K562 (cell line): ENCODE data around the gene CAPN2. TPM values are rescaled to one million over a fixed set of nuclear protein-coding genes. Genes with fewer than 3 reads are reported as not detected.
A peak's percentile ranks its signal among the peaks of the same experiment; 100 is the strongest.

ENCODE experiments used
- CBX5 ChIP-seq: IDR thresholded peaks from 2 replicates; pipeline ENCODE4 v1.6.1; 2014; ENCODE audit warnings: low read depth, borderline replicate concordance
- CEBPG ChIP-seq, 3 experiments: fragments of 200-800 bp in 1 of 3; sonication (Bioruptor generic) in 1 of 3; sonication (generic) in 1 of 3; formaldehyde crosslinking in 1 of 3; IDR thresholded peaks in 2 of 3; conservative IDR thresholded peaks in 1 of 3; 2 replicates each; pipeline versions ENCODE4 v1.6.1 to v1.8.0; 2016 to 2022; ENCODE audit warnings: missing compliant biosample characterization in 2 of 3, missing genetic modification characterization in 2 of 3, mild to moderate bottlenecking in 1 of 3, missing genetic modification reagents in 1 of 3
- HDAC2 ChIP-seq: fragments of 450-650 bp; IDR thresholded peaks from 2 replicates; pipeline ENCODE4 v1.6.1; 2016; ENCODE audit warnings: mild to moderate bottlenecking
- HMG20B ChIP-seq: fragments of 250-450 bp; sonication (Bioruptor Pico); IDR thresholded peaks from 2 replicates; pipeline ENCODE4 v1.5.0; 2021; ENCODE audit warnings: mild to moderate bottlenecking
- ILF3 ChIP-seq: fragments of 450-650 bp; IDR thresholded peaks from 2 replicates; pipeline ENCODE4 v1.6.1; 2018; ENCODE audit warnings: antibody characterized with exemption, mild to moderate bottlenecking, moderate library complexity, borderline replicate concordance
- JUN ChIP-seq, 2 experiments: sonication (generic) in 1 of 2; formaldehyde crosslinking in 1 of 2; IDR thresholded peaks; 2 replicates each; pipeline versions ENCODE4 v1.6.1 to v1.8.0; 2012 to 2022; ENCODE audit warnings: borderline replicate concordance in 2 of 2, mild to moderate bottlenecking in 2 of 2, improper control_type of control experiment in 1 of 2, low read depth in 1 of 2, low read length in 1 of 2, missing genetic modification reagents in 1 of 2
- NCOA2 ChIP-seq, 2 experiments: fragments of 450-650 bp; IDR thresholded peaks; 2 replicates each; pipeline ENCODE4 v1.6.1; 2018; ENCODE audit warnings: mild to moderate bottlenecking in 2 of 2, moderate library complexity in 1 of 2; ENCODE audit not compliant: partially characterized antibody in 2 of 2
- POLR2A ChIP-seq: fragments of 450-650 bp; conservative IDR thresholded peaks from 2 replicates; pipeline ENCODE4 v1.6.1; 2016
- PTBP1 ChIP-seq: fragments of 200-400 bp; formaldehyde crosslinking; IDR thresholded peaks from 2 replicates; pipeline ENCODE4 v1.6.1; 2017; ENCODE audit warnings: low read depth, low read length
- RBFOX2 ChIP-seq: fragments of 200-400 bp; formaldehyde crosslinking; IDR thresholded peaks from 2 replicates; pipeline ENCODE4 v1.6.1; 2017; ENCODE audit warnings: low read depth, mild to moderate bottlenecking, low read length, moderate library complexity
- XRCC3 ChIP-seq: fragments of 450-650 bp; IDR thresholded peaks from 2 replicates; pipeline ENCODE4 v1.6.1; 2017; ENCODE audit warnings: mild to moderate bottlenecking, moderate library complexity
- XRCC5 ChIP-seq: fragments of 200-400 bp; formaldehyde crosslinking; IDR thresholded peaks from 2 replicates; pipeline ENCODE4 v1.6.1; 2017; ENCODE audit warnings: low read depth, mild to moderate bottlenecking, low read length
- ZNF12 ChIP-seq: sonication (generic); formaldehyde crosslinking; IDR thresholded peaks from 2 replicates; pipeline ENCODE4 v1.4.0; 2020; ENCODE audit warnings: mild to moderate bottlenecking, missing genetic modification reagents
- ZNF408 ChIP-seq: fragments of 250-450 bp; sonication (Bioruptor Pico); IDR thresholded peaks from 2 replicates; pipeline ENCODE4 v1.4.0; 2020; ENCODE audit warnings: low read depth, mild to moderate bottlenecking, moderate library complexity
- ZNF57 ChIP-seq: fragments of 450-650 bp; formaldehyde crosslinking; IDR thresholded peaks from 2 replicates; pipeline ENCODE4 v1.4.0; 2020; ENCODE audit warnings: mild to moderate bottlenecking, moderate library complexity
- ZSCAN29 ChIP-seq: fragments of 450-650 bp; IDR thresholded peaks from 2 replicates; pipeline ENCODE4 v1.6.1; 2017
- polyA plus RNA-seq, 8 experiments: library from polyadenylated mRNA; depleted of rRNA in 4 of 8; stranded (reverse) in 5 of 8; unstranded in 3 of 8; fragments of >200 nt; fragmentation: Nextera tagmentation in 2 of 8; fragmentation: Illumina TruSeq in 1 of 8; extraction: Ambion mirVana in 2 of 8; extraction: Trizol in 1 of 8; gene quantifications; 2 replicates each; pipeline versions ENCODE4 v1.2.1 to v1.2.3, GENCODE V29; 2011 to 2014; ENCODE audit warnings: inconsistent platforms in 1 of 8, missing spikeins in 1 of 8
- total RNA-seq, 7 experiments: library from RNA; depleted of rRNA in 6 of 7; stranded (reverse); fragments of >200 nt in 6 of 7; fragmentation: Illumina TruSeq in 2 of 7; extraction: Trizol in 2 of 7; gene quantifications; 2 replicates each; pipeline versions ENCODE4 v1.2.1 to v1.2.3, GENCODE V29; 2011 to 2021; ENCODE audit warnings: low replicate concordance in 1 of 7
- TF ChIP-seq, protein P1 (sequence below), 2 experiments: fragments of 450-650 bp in 1 of 2; sonication (generic) in 1 of 2; formaldehyde crosslinking in 1 of 2; IDR thresholded peaks in 1 of 2; conservative IDR thresholded peaks in 1 of 2; 2 replicates each; pipeline versions ENCODE4 v1.6.1 to v1.8.1; 2016 to 2023; ENCODE audit warnings: mild to moderate bottlenecking in 2 of 2, moderate library complexity in 2 of 2, inconsistent platforms in 1 of 2, missing genetic modification reagents in 1 of 2
- TF ChIP-seq, protein P2 (sequence below), 3 experiments: IDR thresholded peaks in 2 of 3; conservative IDR thresholded peaks in 1 of 3; 2 replicates each; pipeline ENCODE4 v1.5.1; 2011 to 2012; ENCODE audit warnings: low read length in 3 of 3, mild to moderate bottlenecking in 3 of 3, control low read depth in 2 of 3, improper control_type of control experiment in 1 of 3, inconsistent platforms in 1 of 3, low read depth in 1 of 3, mixed read lengths in 1 of 3, moderate library complexity in 1 of 3; ENCODE audit not compliant: insufficient read depth in 2 of 3
- TF ChIP-seq, protein P3 (sequence below): sonication (generic); IDR thresholded peaks from 2 replicates; pipeline ENCODE4 v1.6.1; 2016
- TF ChIP-seq, protein P4 (sequence below): fragments of 450-650 bp; formaldehyde crosslinking; conservative IDR thresholded peaks from 2 replicates; pipeline ENCODE4 v1.4.0; 2022; ENCODE audit warnings: mild to moderate bottlenecking, missing genetic modification characterization
- TF ChIP-seq, protein P5 (sequence below): fragments of 450-650 bp; IDR thresholded peaks from 2 replicates; pipeline ENCODE4 v1.6.1; 2014; ENCODE audit warnings: low read depth, mild to moderate bottlenecking, moderate library complexity, borderline replicate concordance

Gene CAPN2
- total and polyA plus RNA-seq, 9 of the 15 experiments (the other 6 are each of a cell fraction or from before 2014, with no cell fraction given): 24.6 to 157 (median 101) TPM

DNA sequence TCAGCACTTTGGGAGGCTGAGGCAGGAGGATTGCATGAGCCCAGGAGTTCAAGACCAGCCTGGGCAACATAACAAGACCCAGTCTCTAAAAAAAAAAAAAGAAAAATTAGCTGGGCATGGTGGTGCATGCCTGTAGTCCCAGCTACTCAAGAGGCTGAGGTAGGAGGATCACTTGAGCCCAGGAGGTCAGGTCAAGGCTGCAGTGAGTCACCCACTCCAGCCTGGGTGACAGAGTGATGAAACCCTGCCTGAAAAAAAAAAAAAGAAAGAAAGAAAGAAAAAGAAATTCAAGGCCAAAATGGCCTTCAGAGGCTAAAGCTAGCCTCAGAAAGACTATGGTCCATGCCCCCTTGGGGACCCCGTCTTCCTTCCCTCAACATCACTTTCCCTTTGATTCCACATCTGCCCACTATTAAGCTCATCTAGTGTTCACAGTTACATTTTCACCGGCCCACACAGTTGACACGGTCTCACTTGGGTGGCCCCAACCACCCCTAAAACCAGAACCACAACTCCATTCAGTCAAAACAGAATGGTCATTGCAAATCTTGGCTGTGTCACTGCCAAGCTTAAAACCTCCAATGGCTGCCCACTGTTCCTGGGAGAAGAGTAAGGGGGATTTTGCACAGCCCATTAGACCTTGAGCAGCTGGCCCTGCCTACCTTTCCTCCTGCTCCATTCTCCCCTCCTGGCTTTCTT, 44.7 kb upstream of the CAPN2 start (continued):
- TF ChIP-seq, protein P1, sequence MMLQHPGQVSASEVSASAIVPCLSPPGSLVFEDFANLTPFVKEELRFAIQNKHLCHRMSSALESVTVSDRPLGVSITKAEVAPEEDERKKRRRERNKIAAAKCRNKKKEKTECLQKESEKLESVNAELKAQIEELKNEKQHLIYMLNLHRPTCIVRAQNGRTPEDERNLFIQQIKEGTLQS (IDR thresholded peaks at IDR 0.05): peak; percentile 65
- TF ChIP-seq, protein P1 (CRISPR knock-in tag; conservative IDR thresholded peaks at IDR 0.05): no peak
- TF ChIP-seq, protein P2, sequence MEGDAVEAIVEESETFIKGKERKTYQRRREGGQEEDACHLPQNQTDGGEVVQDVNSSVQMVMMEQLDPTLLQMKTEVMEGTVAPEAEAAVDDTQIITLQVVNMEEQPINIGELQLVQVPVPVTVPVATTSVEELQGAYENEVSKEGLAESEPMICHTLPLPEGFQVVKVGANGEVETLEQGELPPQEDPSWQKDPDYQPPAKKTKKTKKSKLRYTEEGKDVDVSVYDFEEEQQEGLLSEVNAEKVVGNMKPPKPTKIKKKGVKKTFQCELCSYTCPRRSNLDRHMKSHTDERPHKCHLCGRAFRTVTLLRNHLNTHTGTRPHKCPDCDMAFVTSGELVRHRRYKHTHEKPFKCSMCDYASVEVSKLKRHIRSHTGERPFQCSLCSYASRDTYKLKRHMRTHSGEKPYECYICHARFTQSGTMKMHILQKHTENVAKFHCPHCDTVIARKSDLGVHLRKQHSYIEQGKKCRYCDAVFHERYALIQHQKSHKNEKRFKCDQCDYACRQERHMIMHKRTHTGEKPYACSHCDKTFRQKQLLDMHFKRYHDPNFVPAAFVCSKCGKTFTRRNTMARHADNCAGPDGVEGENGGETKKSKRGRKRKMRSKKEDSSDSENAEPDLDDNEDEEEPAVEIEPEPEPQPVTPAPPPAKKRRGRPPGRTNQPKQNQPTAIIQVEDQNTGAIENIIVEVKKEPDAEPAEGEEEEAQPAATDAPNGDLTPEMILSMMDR (IDR thresholded peaks at IDR 0.05 in 2 of 3, conservative IDR thresholded peaks at IDR 0.05 in 1 of 3; ENCODE audit: insufficient read depth in 2 of 3, low read depth in 1 of 3, low read length in 3 of 3): no peak
- no peak for TF ChIP-seq PTBP1
- TF ChIP-seq POLR2A: no peak
- TF ChIP-seq RBFOX2: no peak
- TF ChIP-seq, protein P3, sequence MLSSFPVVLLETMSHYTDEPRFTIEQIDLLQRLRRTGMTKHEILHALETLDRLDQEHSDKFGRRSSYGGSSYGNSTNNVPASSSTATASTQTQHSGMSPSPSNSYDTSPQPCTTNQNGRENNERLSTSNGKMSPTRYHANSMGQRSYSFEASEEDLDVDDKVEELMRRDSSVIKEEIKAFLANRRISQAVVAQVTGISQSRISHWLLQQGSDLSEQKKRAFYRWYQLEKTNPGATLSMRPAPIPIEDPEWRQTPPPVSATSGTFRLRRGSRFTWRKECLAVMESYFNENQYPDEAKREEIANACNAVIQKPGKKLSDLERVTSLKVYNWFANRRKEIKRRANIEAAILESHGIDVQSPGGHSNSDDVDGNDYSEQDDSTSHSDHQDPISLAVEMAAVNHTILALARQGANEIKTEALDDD: no peak
- TF ChIP-seq ZNF408 (CRISPR knock-in tag): no peak
- TF ChIP-seq NCOA2 (IDR thresholded peaks at IDR 0.05; ENCODE audit: partially characterized antibody in 2 of 2): no peak
- no peak for TF ChIP-seq XRCC3
- 0 out of 2 replicates have a peak, but pooled peaks have one; percentile 30 for TF ChIP-seq CEBPG (CRISPR knock-in tag; IDR thresholded peaks at IDR 0.05)
- TF ChIP-seq CEBPG (tag; conservative IDR thresholded peaks at IDR 0.05 in 1 of 2, IDR thresholded peaks at IDR 0.05 in 1 of 2): 0 out of 4 replicates have a peak, but pooled peaks of 1 of the 2 experiments have one; percentile 55
- TF ChIP-seq, protein P4, sequence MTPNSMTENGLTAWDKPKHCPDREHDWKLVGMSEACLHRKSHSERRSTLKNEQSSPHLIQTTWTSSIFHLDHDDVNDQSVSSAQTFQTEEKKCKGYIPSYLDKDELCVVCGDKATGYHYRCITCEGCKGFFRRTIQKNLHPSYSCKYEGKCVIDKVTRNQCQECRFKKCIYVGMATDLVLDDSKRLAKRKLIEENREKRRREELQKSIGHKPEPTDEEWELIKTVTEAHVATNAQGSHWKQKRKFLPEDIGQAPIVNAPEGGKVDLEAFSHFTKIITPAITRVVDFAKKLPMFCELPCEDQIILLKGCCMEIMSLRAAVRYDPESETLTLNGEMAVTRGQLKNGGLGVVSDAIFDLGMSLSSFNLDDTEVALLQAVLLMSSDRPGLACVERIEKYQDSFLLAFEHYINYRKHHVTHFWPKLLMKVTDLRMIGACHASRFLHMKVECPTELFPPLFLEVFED (CRISPR knock-in tag): no peak
- no peak for TF ChIP-seq XRCC5
- TF ChIP-seq HDAC2: no peak
- TF ChIP-seq ZNF12 (CRISPR knock-in tag): no peak
- TF ChIP-seq HMG20B (CRISPR knock-in tag): no peak
- no peak for TF ChIP-seq JUN (IDR thresholded peaks at IDR 0.05; ENCODE audit: borderline replicate concordance, low read depth, low read length)
- no peak for TF ChIP-seq JUN (CRISPR knock-in tag; IDR thresholded peaks at IDR 0.05; ENCODE audit: borderline replicate concordance)
- TF ChIP-seq, protein P5, sequence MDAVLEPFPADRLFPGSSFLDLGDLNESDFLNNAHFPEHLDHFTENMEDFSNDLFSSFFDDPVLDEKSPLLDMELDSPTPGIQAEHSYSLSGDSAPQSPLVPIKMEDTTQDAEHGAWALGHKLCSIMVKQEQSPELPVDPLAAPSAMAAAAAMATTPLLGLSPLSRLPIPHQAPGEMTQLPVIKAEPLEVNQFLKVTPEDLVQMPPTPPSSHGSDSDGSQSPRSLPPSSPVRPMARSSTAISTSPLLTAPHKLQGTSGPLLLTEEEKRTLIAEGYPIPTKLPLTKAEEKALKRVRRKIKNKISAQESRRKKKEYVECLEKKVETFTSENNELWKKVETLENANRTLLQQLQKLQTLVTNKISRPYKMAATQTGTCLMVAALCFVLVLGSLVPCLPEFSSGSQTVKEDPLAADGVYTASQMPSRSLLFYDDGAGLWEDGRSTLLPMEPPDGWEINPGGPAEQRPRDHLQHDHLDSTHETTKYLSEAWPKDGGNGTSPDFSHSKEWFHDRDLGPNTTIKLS: no peak
- no peak for TF ChIP-seq CBX5
- no peak for TF ChIP-seq ZSCAN29
- no peak for TF ChIP-seq ZNF57 (CRISPR knock-in tag)
- no peak for TF ChIP-seq ILF3
